ENCODE data around the gene MRPL46. TPM values are rescaled to one million over a fixed set of nuclear protein-coding genes. Genes with fewer than 3 reads are reported as not detected.

The MRPL46 gene
- total and polyA plus RNA-seq, 8 donors = 18.4 to 61.2 (median 38.7) TPM

DNA sequence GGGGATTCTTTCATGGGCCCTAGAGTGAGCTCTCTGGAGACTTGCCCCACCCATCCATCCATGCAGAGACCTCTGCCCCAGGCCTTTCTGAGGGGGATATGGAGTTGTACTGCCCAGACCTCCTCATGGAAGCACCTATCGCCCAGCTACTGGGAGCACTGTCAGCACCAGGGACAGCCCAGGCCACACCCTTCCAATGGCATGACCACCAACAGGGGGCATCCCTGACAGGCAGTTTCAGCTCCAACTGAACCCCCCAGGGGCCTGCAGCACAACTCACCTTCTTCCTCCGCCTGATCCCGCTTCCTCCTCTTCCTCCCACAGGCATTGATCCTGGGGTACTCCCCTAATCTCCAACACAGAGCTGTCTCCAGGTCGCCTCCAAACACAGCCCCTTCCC, 22.1 kb upstream of the MRPL46 start:
- Histone ChIP-seq H3K27me3 (no peaks in the 10 kb centered on the region), H3K36me3 (peaks cover 0 to 7% (median 0%) of the 10 kb centered on the region in 4 donors), H3K4me3 (no peak overlapping the region), H3K27ac (no peak overlapping the region), H3K9me3 (no peaks in the 10 kb centered on the region), H3K4me1 (no peaks in the 10 kb centered on the region)
- DNase-seq = no peak
- intact Hi-C loops (cut with DNase I; ENCODE audit: low total_unique reads) = no loop called here
- 77 to 87% (median 83%) methylated on average over 3 to 4 of the region's 4 CpGs for WGBS, 5 donors
- TF ChIP-seq POLR2AphosphoS5 (IDR thresholded peaks at IDR 0.05) (no peak), EP300 (IDR thresholded peaks at IDR 0.05) (no peak)
- TF ChIP-seq, protein P1, sequence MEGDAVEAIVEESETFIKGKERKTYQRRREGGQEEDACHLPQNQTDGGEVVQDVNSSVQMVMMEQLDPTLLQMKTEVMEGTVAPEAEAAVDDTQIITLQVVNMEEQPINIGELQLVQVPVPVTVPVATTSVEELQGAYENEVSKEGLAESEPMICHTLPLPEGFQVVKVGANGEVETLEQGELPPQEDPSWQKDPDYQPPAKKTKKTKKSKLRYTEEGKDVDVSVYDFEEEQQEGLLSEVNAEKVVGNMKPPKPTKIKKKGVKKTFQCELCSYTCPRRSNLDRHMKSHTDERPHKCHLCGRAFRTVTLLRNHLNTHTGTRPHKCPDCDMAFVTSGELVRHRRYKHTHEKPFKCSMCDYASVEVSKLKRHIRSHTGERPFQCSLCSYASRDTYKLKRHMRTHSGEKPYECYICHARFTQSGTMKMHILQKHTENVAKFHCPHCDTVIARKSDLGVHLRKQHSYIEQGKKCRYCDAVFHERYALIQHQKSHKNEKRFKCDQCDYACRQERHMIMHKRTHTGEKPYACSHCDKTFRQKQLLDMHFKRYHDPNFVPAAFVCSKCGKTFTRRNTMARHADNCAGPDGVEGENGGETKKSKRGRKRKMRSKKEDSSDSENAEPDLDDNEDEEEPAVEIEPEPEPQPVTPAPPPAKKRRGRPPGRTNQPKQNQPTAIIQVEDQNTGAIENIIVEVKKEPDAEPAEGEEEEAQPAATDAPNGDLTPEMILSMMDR (IDR thresholded peaks at IDR 0.05) = no peak

DNA sequence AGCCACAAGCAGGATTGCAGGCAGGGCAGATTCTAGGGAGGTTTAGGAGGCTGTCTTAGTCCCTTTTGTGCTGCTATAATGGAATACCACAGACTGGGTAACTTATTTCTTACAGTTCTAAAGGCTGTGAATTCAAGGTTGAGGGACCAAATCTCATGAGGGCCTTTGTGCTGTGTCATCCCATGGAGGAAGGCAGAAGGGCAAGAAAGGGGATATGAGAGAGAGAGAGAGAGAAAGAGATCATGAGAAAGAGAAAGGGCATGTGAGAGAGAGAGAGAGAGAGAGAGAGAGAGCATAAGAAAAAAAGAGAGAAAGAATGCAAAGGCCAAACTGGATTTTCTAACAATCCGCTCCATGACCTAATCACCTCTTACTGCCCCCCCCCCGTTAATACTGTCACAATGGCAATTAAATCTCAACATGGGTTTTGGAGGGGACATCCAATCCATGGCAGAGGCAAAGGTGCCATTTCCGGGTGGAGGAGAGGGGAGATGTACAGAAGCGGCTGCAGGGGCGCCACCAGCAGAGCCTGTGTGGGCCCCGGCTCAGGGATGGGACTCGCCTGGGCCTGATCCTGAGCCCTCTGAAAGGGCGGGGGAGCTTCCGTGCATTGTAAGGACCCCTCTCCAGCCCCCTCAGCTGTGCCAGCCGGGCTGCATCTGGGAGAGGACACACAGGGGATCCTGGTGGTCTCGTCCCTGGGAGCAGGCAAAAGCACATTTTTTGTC, 20.8 kb upstream of the MRPL46 start:
- TF ChIP-seq, protein P1 (IDR thresholded peaks at IDR 0.05) = no peak
- TF ChIP-seq POLR2A (IDR thresholded peaks at IDR 0.05) (no peak), EP300 (IDR thresholded peaks at IDR 0.05) (no peak), POLR2AphosphoS5 (IDR thresholded peaks at IDR 0.05) (no peak)
- Histone ChIP-seq H3K27me3 (no peaks in the 10 kb centered on the region), H3K4me1 (no peaks in the 10 kb centered on the region), H3K27ac (no peak overlapping the region), H3K4me3 (no peak overlapping the region), H3K9me3 (no peaks in the 10 kb centered on the region), H3K36me3 (no peaks in the 10 kb centered on the region)
- DNase-seq = no peak
- WGBS, 5 donors = 50 to 68% (median 57%) methylated on average over 10 to 11 of the region's 11 CpGs
- intact Hi-C loops (cut with DNase I; ENCODE audit: low total_unique reads) = no loop called here

DNA sequence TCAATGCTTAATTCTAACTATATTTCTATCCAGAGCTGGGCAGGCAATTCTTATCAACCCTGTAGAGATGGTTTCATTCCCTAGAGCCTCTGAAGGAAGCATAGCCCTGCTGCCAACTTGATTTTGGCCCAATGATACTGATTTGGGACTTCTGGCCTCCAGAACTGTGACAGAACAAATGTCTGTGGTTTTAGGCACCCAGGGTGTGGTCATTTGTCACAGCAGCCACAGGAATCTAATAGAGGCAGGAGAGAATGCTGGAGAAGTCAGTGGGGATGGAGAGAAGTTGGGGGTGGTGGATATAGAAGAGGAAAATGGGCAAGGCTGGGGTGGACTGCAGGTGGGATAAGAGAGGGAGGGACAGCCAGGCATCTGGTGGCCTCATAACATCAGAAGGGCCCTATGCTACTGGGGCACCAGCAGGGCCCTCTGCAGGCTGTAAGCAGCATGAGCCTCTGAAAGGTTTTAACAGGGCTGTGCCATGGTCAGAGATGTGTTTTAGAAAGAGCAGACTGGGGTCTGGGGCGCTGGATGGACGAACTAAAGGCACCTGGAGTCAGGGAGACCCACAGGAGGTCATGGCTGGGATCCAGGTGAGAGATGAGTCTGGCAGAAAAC, 20.1 kb upstream of the MRPL46 start:
- Histone ChIP-seq H3K4me1 (no peaks in the 10 kb centered on the region), H3K36me3 (no peaks in the 10 kb centered on the region), H3K4me3 (no peak overlapping the region), H3K27ac (no peak overlapping the region), H3K9me3 (no peaks in the 10 kb centered on the region), H3K27me3 (no peaks in the 10 kb centered on the region)
- DNase-seq = no peak
- intact Hi-C loops (cut with DNase I; ENCODE audit: low total_unique reads) = no loop called here
- no peak for TF ChIP-seq EP300 (IDR thresholded peaks at IDR 0.05)
- TF ChIP-seq, protein P1 (IDR thresholded peaks at IDR 0.05) = no peak
- TF ChIP-seq POLR2AphosphoS5 (IDR thresholded peaks at IDR 0.05) = no peak
- TF ChIP-seq POLR2A (IDR thresholded peaks at IDR 0.05) = no peak
- WGBS, 5 donors = 65 to 88% (median 77%) methylated on average over 2 of the region's 2 CpGs

DNA sequence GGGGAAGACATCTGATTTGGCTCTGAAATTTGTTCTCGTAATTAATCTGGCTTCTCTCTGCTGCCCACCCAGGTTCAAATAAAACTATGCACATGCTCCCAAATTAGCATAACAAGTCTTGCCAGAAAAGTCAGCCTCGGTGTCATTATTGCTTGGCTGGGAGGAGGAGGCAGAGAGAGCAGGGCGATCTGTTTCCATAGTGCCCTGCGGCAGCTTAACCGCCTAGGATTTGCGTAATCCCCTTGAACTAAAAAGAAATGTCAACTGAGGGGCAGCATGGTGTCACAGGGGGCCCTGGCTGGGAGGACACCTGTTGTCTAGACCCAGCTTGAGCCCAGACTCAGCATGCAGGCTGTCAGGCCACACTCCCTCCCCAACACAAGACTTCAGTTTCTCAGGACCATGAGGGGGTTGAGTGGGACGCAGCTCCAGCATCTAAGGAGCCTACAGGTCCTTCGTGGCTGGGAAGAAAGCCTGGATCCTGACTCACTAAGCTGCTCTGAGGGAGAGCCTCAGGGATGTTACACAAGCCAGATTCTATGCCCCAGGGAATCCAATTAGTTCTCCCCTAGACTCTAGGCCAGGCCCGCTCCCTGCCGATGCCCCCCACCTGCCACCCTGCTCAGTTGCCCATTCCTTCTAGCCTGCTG, 17.6 kb upstream of the MRPL46 start:
- Histone ChIP-seq H3K27ac (no peak overlapping the region), H3K9me3 (no peaks in the 10 kb centered on the region), H3K36me3 (peaks cover 0 to 19% (median 7%) of the 10 kb centered on the region in 4 donors), H3K27me3 (no peaks in the 10 kb centered on the region), H3K4me1 (no peaks in the 10 kb centered on the region), H3K4me3 (no peak overlapping the region)
- DNase-seq = peak in 1 of 2 donors; percentile 44
- intact Hi-C loops (cut with DNase I; ENCODE audit: low total_unique reads) = no loop called here
- TF ChIP-seq, protein P1 (IDR thresholded peaks at IDR 0.05) = no peak
- no peak for TF ChIP-seq POLR2A (IDR thresholded peaks at IDR 0.05)
- TF ChIP-seq EP300 (IDR thresholded peaks at IDR 0.05) = no peak
- TF ChIP-seq POLR2AphosphoS5 (IDR thresholded peaks at IDR 0.05) = no peak
- WGBS, 5 donors = 37 to 54% (median 50%) methylated on average over 9 to 10 of the region's 10 CpGs

Data from stomach (tissue), 9 donors.